ENCODE data around the gene RASA4B. TPM values are rescaled to one million over a fixed set of nuclear protein-coding genes. Genes with fewer than 3 reads are reported as not detected.

Gene RASA4B
- total RNA-seq, 2 experiments from 2014 or later: 26.0 to 31.3 TPM

DNA sequence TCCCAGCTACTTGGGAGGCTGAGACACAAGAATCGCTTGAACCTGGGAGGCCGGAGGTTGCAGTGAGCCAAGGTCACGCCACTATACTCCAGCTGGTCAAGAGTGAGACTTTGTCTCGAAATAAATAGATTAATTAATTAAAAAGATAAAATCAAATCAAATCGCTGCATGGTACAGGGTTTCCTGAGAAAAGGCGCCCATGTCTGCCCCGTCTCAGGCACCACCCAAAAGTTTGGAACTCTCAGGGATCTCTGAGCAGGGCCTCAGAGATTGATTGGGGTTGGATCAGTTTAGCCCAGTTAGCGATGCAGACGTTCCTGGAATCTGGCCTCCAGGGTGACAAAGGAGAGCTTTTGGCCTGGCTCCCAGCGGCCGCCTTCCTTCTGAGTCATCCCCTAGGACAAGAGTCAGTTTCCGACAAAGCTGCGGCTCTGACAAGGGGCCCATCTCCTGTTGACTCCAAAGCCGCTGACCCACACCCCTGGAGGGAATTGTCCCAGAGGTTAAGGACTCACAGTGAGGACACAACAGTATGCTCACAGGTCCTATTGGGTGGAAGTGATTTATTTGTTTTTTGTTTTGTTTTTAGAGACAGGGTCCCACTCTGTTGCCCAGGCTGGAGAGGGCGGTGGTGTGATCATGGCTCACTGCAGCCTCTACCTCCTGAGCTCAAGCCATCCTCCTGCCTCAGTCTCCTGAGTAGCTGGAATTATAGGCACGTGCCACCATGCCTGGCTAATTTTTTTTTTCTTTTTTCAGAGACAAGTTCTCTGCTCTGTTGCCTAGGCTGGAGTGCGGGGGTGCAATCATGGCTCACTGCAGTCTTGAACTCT lies 77.4 kb downstream of the RASA4B start:
- TF ChIP-seq, protein P1, sequence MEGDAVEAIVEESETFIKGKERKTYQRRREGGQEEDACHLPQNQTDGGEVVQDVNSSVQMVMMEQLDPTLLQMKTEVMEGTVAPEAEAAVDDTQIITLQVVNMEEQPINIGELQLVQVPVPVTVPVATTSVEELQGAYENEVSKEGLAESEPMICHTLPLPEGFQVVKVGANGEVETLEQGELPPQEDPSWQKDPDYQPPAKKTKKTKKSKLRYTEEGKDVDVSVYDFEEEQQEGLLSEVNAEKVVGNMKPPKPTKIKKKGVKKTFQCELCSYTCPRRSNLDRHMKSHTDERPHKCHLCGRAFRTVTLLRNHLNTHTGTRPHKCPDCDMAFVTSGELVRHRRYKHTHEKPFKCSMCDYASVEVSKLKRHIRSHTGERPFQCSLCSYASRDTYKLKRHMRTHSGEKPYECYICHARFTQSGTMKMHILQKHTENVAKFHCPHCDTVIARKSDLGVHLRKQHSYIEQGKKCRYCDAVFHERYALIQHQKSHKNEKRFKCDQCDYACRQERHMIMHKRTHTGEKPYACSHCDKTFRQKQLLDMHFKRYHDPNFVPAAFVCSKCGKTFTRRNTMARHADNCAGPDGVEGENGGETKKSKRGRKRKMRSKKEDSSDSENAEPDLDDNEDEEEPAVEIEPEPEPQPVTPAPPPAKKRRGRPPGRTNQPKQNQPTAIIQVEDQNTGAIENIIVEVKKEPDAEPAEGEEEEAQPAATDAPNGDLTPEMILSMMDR (IDR thresholded peaks at IDR 0.05): no peak
- peaks cover 2% of the 10 kb centered on the region for H3K4me1 Mint-ChIP-seq (ENCODE audit: low read depth)
- ChIA-PET CTCF (interaction anchor here (1.5 kb wide), 1 partner anchor 9 kb away, joined by 4 read pairs; no protein-coding TSS in a partner anchor), POLR2A (interaction anchor here (0.7 kb wide), 1 partner anchor 881 kb away, joined by 3 read pairs; no protein-coding TSS in a partner anchor)
- no peak overlapping the region for H3K4me3 Mint-ChIP-seq
- no peaks in the 10 kb centered on the region for H3K27me3 Mint-ChIP-seq
- intact Hi-C loops (cut with micrococcal nuclease): no loop called here
- peaks cover 14% of the 10 kb centered on the region for H3K36me3 Mint-ChIP-seq (ENCODE audit: low read depth)
- no peak for DNase-seq
- H3K9me3 Mint-ChIP-seq: no peaks in the 10 kb centered on the region
- no peak overlapping the region for H3K27ac Mint-ChIP-seq
- no peak for ATAC-seq

DNA sequence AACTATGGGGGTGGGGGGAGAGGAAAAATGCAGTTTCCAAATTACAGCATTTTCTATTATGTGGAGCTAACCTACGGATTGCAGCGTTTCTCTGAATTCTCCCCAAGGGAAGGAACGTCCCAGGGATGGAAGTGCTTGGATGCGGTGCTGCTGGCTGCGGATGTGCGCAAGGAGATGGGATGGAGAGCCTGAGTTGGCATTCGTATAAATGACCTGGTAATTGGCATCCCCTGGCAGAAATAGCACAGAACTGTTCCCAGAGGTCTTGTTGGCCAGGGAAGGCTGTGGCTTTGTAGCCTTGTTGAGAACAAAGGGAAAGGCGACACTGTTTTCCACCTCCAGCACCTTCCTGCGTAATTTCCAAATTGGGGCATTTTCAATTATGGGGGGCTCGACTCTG lies 81.5 kb downstream of the RASA4B start:
- POLR2A ChIA-PET: interaction anchor here (1.1 kb wide), 1 partner anchor 20 kb away, joined by 3 read pairs; no protein-coding TSS in a partner anchor

DNA sequence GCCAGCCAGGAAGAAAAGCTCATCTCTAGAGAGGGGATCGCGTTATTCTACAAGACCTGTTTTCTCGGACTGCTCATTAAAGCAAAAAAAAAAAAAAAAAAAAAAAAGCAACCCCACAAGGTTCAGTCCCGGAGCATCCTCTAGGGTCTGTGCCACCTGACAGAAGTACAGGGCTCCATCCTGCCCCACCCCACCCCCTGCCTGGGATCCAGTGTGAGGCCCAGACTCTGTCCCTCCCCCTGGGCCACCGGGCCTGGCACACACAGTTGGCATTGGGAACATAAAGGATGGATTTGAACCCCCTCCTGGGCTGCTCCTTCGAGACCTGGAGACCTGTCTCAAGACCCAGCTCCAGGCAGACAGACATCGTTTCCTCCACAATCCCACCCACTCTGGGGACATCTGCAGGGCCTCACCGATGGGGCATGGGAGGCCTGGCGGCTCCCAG lies 83.5 kb downstream of the RASA4B start:
- Mint-ChIP-seq H3K4me3 (peak overlapping the region; percentile 79), H3K4me1 (ENCODE audit: low read depth) (peaks cover 39% of the 10 kb centered on the region), H3K36me3 (ENCODE audit: low read depth) (peaks cover 11% of the 10 kb centered on the region), H3K27me3 (no peaks in the 10 kb centered on the region), H3K9me3 (no peaks in the 10 kb centered on the region), H3K27ac (peak overlapping the region; percentile 79)
- intact Hi-C loops (cut with micrococcal nuclease): no loop called here
- peak; percentile 18 for ATAC-seq
- TF ChIP-seq, protein P1 (IDR thresholded peaks at IDR 0.05): no peak
- ChIA-PET CTCF (interaction anchor here (1.3 to 2.1 kb wide), 4 partner anchors 20 to 33 kb away, joined by 3 to 10 read pairs (median 7); no protein-coding TSS in a partner anchor), POLR2A (interaction anchor here (0.6 to 12.1 kb wide), 5 partner anchors 8 to 39 kb away, joined by 4 to 147 read pairs (median 4); no protein-coding TSS in a partner anchor)
- DNase-seq: peak; percentile 37

More for the DNA sequence above, 81.5 kb downstream of the RASA4B start:
- Mint-ChIP-seq H3K9me3 (no peaks in the 10 kb centered on the region), H3K27ac (no peak overlapping the region), H3K36me3 (ENCODE audit: low read depth) (peaks cover 9% of the 10 kb centered on the region), H3K4me3 (no peak overlapping the region), H3K27me3 (no peaks in the 10 kb centered on the region), H3K4me1 (ENCODE audit: low read depth) (peaks cover 24% of the 10 kb centered on the region)
- intact Hi-C loops (cut with micrococcal nuclease): no loop called here
- no peak for ATAC-seq
- TF ChIP-seq, protein P1 (IDR thresholded peaks at IDR 0.05): no peak
- CTCF ChIA-PET: interaction anchor here (1.1 to 1.9 kb wide), 2 partner anchors 14 to 28 kb away, joined by 3 to 7 read pairs; partner anchors contain the start of genes ALKBH4 and LRWD1
- no peak for DNase-seq

DNA sequence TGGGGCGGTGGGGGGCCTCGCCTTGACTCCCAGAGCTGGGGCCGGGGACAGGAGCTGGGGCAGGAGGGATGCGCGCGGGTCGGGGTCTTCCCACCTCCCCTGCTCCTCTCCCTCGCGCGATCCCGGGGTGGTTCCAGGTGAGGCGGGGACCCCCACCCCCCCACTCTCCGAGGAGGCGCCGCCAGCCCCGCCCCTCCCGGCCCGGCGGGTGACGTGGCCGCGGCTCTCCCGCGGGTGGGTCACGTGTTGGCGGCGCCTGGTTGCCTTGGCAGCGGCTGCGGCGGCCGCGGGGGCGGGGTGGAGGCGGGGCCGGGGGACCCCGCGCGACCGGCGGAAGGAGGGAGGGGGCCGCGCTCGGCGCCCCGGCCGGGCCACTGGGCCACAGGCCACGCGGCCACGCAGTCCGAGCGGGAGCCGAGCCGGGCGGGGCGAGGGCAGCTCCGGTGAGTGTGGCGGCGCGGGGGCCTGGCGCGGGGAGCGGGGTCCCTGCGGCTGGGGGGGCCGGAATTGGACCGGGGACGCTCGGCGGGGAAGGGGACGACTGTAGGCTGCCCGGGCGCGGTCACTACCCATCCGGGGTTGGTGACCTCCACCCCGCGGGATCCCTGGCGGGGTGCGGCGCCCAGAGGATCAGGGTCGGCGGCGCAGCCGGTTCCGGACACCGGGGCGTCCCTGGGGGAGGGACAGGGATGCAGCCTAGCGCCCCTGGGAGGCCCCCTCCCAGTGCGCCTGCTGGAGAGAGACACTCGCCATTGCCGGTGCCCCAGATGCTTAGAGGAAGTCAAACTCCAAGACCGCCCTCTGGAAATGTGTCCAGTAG lies 84.1 kb downstream of the RASA4B start, which contains the start of gene ORAI2:
Gene ORAI2 (plus strand): TSS at position 357 of the 820 bp plus-strand sequence. CDS start 5,382 bp downstream, outside the sequence.
- CTCF ChIA-PET: interaction anchor here (1.3 to 2.1 kb wide), 5 partner anchors 19 to 37 kb away, joined by 3 to 10 read pairs (median 8); partner anchors contain the start of gene PRKRIP1
- DNase-seq: peak; percentile 87
- peaks cover 11% of the 10 kb centered on the region for H3K36me3 Mint-ChIP-seq (ENCODE audit: low read depth)

More for the DNA sequence above, 84.1 kb downstream of the RASA4B start, which contains the start of gene ORAI2:
- TF ChIP-seq, protein P1 (IDR thresholded peaks at IDR 0.05): no peak
- intact Hi-C loops (cut with micrococcal nuclease): no loop called here
- Mint-ChIP-seq H3K4me1 (ENCODE audit: low read depth) (peaks cover 42% of the 10 kb centered on the region), H3K9me3 (no peaks in the 10 kb centered on the region), H3K27me3 (no peaks in the 10 kb centered on the region), H3K4me3 (peak within 1 kb of the TSS; percentile 79), H3K27ac (peak within 1 kb of the TSS; percentile 95)
- POLR2A ChIA-PET: interaction anchor here (0.6 to 12.1 kb wide), 6 partner anchors 8 to 38 kb away, joined by 4 to 147 read pairs (median 4); partner anchors contain the start of gene PRKRIP1
- peak; percentile 62 for ATAC-seq

Small RNA genes within 50 kb of the gene (microRNA-seq; reads per million reads assigned to microRNA genes)
- gene MIR4467 (ENCODE audit: borderline microRNAs expressed, borderline replicate concordance): 2.1 reads per million
- gene MIR5090 (ENCODE audit: borderline microRNAs expressed, borderline replicate concordance): 8.2 reads per million, percentile 28 among the genes with 10 or more reads in this experiment

Other genes with a start within 250 kb of the RASA4B start
- 1 to 10 TPM; 5.0 to 7.1 TPM for gene SH2B2, start 230.9 kb downstream of the RASA4B start, total RNA-seq
- gene SPDYE6, start 161.3 kb downstream of the RASA4B start, total RNA-seq: not detected
- 10 to 100 TPM; 29.8 to 33.6 TPM for gene PRKRIP1, start 121.4 kb downstream of the RASA4B start, total RNA-seq
- gene ORAI2, start 84.2 kb downstream of the RASA4B start, total RNA-seq: 10 to 100 TPM; 29.4 to 35.8 TPM
- gene ALKBH4, start 52.9 kb downstream of the RASA4B start, total RNA-seq: 1 to 10 TPM; 6.0 to 6.9 TPM
- 10 to 100 TPM; 12.3 to 12.7 TPM for gene LRWD1, start 52.8 kb downstream of the RASA4B start, total RNA-seq
- gene POLR2J, start 38.9 kb downstream of the RASA4B start, total RNA-seq: 10 to 100 TPM; 49.1 to 54.7 TPM
- 10 to 100 TPM; 21.4 to 22.3 TPM for gene UPK3BL2, start 25.9 kb upstream of the RASA4B start, total RNA-seq
- gene SPDYE2, start 33.4 kb upstream of the RASA4B start, total RNA-seq: not detected
- 10 to 100 TPM; 38.0 to 40.5 TPM for gene POLR2J3, start 54.8 kb upstream of the RASA4B start, total RNA-seq
- gene RASA4, start 99.0 kb upstream of the RASA4B start, total RNA-seq: 10 to 100 TPM; 92.6 to 95.1 TPM
- 10 to 100 TPM; 23.8 to 27.8 TPM for gene UPK3BL1, start 125.0 kb upstream of the RASA4B start, total RNA-seq
- not detected for gene SPDYE2B, start 132.5 kb upstream of the RASA4B start, total RNA-seq
- 10 to 100 TPM; 13.2 to 13.8 TPM for gene POLR2J2, start 153.9 kb upstream of the RASA4B start, total RNA-seq
- 1 to 10 TPM; 7.9 to 10.0 TPM for gene FAM185A, start 231.2 kb upstream of the RASA4B start, total RNA-seq

Data from activated CD8-positive, alpha-beta T cell treated with anti-CD3 and anti-CD28 coated beads for 36 hours (primary cell).